Measurements from ENCODE around the gene SGCD. TPM values are rescaled to one million over a fixed set of nuclear protein-coding genes. Genes with fewer than 3 reads are reported as not detected.

The SGCD gene
- total and polyA plus RNA-seq, 4 donors, result 12.2 to 129 (median 22.3) TPM

DNA sequence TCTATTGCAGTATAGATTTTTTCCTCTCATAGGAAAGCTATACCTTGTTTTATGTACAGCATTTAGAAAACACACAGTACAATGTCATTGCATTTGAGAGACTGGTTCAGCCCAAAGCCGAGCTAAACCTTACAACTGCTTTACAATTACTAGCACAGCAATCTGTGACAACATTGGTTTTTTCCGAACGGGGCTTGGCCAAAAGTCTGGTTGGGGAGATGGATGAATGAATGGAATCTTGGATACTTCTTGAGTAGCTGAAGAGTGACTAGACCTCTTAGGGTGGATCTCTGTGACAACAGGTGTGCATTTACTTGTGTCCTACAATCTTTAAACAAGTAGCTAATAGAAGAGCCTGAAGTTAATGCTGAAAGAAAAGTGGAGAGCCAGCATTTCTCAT, 1.2 kb downstream of the SGCD start:
- Histone ChIP-seq H3K36me3 (ENCODE audit: control insufficient read depth in 1 of 2, insufficient read depth in 2 of 2, low read length in 1 of 2) (peaks cover 0 to 2% of the 10 kb centered on the region in 2 donors), H3K4me3 (ENCODE audit: low read length in 2 of 2) (peak overlapping the region; percentile 82 to 92), H3K27ac (ENCODE audit: low read depth in 1 of 2, low read length in 2 of 2) (peak overlapping the region in 1 of 2 donors; percentile 6), H3K4me1 (ENCODE audit: control insufficient read depth in 1 of 2, insufficient read depth in 2 of 2, low read length in 2 of 2) (peaks cover 2 to 14% of the 10 kb centered on the region in 2 donors), H3K27me3 (ENCODE audit: control insufficient read depth in 1 of 2, insufficient read depth in 2 of 2, low read length in 1 of 2) (no peaks in the 10 kb centered on the region), H3K9me3 (ENCODE audit: control insufficient read depth, low read length) (no peaks in the 10 kb centered on the region)
- ATAC-seq (ENCODE audit: low FRiP score) (no peak), DNase-seq (no peak)
- intact Hi-C loops (cut with DNase I), result loop anchor here (5.0 to 10.0 kb wide), 5 partner anchors 123 to 817 kb away; partner anchors contain the start of gene MED7 (in 1 of the 2)
- 5 to 9% methylated on average over 3 of the region's 3 CpGs for WGBS, 2 donors

DNA sequence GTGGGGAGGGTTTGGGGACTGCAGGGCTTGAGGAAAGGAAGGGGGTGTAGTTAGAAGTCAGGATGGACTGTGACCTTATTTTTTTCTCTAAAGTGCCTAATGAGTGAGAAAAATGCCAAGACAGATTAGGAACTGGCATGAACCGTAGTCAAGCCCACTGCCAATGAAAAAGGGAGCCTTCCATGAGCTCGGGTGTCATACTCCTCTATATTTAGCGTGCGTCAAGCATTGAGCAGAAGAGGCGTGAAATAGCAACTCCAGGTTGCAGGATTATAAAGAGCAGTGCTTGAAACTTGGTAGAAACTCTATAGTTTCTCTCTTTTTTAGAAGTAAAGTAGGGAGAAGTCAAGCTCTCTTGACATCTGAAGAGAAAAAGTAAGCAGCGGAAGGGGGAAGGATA, 1.8 kb downstream of the SGCD start:
- Histone ChIP-seq H3K4me1 (ENCODE audit: control insufficient read depth in 1 of 2, insufficient read depth in 2 of 2, low read length in 2 of 2) (peaks cover 2 to 14% of the 10 kb centered on the region in 2 donors), H3K4me3 (ENCODE audit: low read length in 2 of 2) (peak overlapping the region; percentile 82 to 92), H3K27me3 (ENCODE audit: control insufficient read depth in 1 of 2, insufficient read depth in 2 of 2, low read length in 1 of 2) (no peaks in the 10 kb centered on the region), H3K36me3 (ENCODE audit: control insufficient read depth in 1 of 2, insufficient read depth in 2 of 2, low read length in 1 of 2) (peaks cover 0 to 2% of the 10 kb centered on the region in 2 donors), H3K27ac (ENCODE audit: low read depth in 1 of 2, low read length in 2 of 2) (peak overlapping the region; percentile 6 to 70), H3K9me3 (ENCODE audit: control insufficient read depth, low read length) (no peaks in the 10 kb centered on the region)
- 16 to 25% methylated on average over 6 of the region's 6 CpGs for WGBS, 2 donors
- ATAC-seq (ENCODE audit: low FRiP score) (no peak), DNase-seq (no peak)
- intact Hi-C loops (cut with DNase I), result loop anchor here (5.0 to 10.0 kb wide), 5 partner anchors 124 to 816 kb away; partner anchors contain the start of gene MED7 (in 1 of the 2)

DNA sequence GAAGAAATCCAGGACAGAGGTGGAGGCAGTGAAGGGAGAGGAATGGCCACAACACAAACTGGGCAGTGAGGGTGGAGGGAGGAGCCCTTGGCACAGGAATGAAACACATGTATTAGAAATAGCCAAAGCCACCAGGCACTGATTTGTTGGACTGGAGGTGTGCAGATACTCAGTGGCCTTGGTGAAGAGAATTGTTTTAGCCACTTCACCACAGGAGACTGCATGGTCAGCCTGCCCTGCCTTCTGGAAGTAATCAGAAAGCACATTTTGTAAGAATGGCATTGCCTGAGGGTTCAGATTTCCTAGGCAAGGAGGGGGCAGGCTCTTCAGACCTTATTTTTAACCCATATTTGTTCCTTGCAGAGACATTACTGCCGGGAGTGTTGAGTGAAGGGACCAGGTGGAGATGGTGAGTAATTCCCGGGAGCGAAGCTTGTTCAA, 2.2 kb downstream of the SGCD start:
- H3K36me3 ChIP-seq (ENCODE audit: control insufficient read depth in 1 of 2, insufficient read depth in 2 of 2, low read length in 1 of 2), result peaks cover 0 to 2% of the 10 kb centered on the region in 2 donors
- intact Hi-C loops (cut with DNase I), result loop anchor here (5.0 to 10.0 kb wide), 5 partner anchors 124 to 816 kb away; partner anchors contain the start of gene MED7 (in 1 of the 2)
- no peak for DNase-seq
- H3K4me3 ChIP-seq (ENCODE audit: low read length in 2 of 2), result peak overlapping the region; percentile 82 to 92
- no peaks in the 10 kb centered on the region for H3K9me3 ChIP-seq (ENCODE audit: control insufficient read depth, low read length)
- ATAC-seq (ENCODE audit: low FRiP score), result no peak
- WGBS, 2 donors, result 85 to 87% methylated on average over 3 of the region's 3 CpGs
- no peak overlapping the region for H3K27ac ChIP-seq (ENCODE audit: low read depth in 1 of 2, low read length in 2 of 2)
- no peaks in the 10 kb centered on the region for H3K27me3 ChIP-seq (ENCODE audit: control insufficient read depth in 1 of 2, insufficient read depth in 2 of 2, low read length in 1 of 2)
- peaks cover 2 to 14% of the 10 kb centered on the region in 2 donors for H3K4me1 ChIP-seq (ENCODE audit: control insufficient read depth in 1 of 2, insufficient read depth in 2 of 2, low read length in 2 of 2)

DNA sequence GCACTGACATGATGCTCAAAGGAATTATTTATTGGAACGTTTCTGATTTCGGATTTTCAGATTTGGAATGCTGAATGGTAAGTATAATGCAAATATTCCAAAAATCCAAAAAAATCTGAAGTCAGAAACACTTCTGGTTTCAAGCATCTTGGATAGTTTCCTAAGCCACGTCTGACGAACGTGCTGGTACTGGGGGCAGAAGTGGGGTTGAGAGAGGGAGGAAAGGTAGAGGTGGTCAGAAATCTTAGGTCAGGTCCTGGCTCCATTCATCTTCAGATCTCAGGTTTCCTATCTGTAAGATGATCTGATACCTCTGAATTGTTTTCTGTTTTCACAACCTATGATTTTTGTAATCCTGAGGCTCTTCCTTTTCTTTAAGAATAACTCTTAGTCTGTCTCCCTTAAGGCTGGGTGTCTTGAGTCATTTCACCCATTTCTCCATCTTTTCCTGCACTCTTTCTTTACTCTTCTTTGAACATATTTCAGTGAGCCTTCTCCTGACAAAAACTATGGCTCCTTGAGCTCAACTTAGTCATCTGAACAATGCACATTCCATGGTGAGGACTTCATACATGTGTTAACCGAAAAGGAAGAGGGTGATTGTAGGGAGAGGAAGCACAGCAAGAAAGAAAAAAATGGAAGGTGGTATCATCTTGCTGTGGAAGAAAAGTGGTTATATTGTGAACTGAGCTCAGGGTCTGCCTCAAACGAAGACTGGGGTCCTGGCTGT, 3.3 kb downstream of the SGCD start:
- Histone ChIP-seq H3K9me3 (ENCODE audit: control insufficient read depth, low read length) (no peaks in the 10 kb centered on the region), H3K36me3 (ENCODE audit: control insufficient read depth in 1 of 2, insufficient read depth in 2 of 2, low read length in 1 of 2) (peaks cover 0 to 3% of the 10 kb centered on the region in 2 donors), H3K27me3 (ENCODE audit: control insufficient read depth in 1 of 2, insufficient read depth in 2 of 2, low read length in 1 of 2) (no peaks in the 10 kb centered on the region), H3K27ac (ENCODE audit: low read depth in 1 of 2, low read length in 2 of 2) (no peak overlapping the region), H3K4me3 (ENCODE audit: low read length in 2 of 2) (no peak overlapping the region), H3K4me1 (ENCODE audit: control insufficient read depth in 1 of 2, insufficient read depth in 2 of 2, low read length in 2 of 2) (peaks cover 2 to 13% of the 10 kb centered on the region in 2 donors)
- WGBS, 2 donors, result 94 to 96% methylated on average over 7 of the region's 7 CpGs
- DNase-seq, result no peak
- no peak for ATAC-seq (ENCODE audit: low FRiP score)
- intact Hi-C loops (cut with DNase I), result no loop called here

DNA sequence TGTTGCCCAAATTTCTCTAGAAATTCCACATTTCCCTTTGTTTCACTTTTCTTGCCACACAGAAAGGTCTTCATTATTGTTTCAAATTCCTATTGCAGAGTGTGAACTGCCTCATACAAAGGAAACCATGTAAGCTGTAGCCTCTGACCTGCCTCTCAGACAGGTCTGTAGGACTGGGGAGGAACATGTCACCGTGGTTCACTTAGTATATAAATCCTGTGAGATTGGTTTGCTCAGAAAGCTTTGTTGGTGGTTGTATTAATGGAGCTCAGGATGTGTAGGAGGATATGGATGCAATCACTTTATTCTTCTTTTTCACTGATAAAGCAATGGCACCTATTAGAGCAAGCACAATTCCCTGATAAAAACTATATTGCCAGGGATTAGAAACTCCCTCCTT, 4.2 kb downstream of the SGCD start:
- ATAC-seq (ENCODE audit: low FRiP score) (no peak), DNase-seq (no peak)
- WGBS, 2 donors, result 43 to 95% methylated on average over 1 of the region's 1 CpG
- peaks cover 0 to 6% of the 10 kb centered on the region in 2 donors for H3K36me3 ChIP-seq (ENCODE audit: control insufficient read depth in 1 of 2, insufficient read depth in 2 of 2, low read length in 1 of 2)
- H3K4me1 ChIP-seq (ENCODE audit: control insufficient read depth in 1 of 2, insufficient read depth in 2 of 2, low read length in 2 of 2), result peaks cover 2 to 5% of the 10 kb centered on the region in 2 donors
- no peak overlapping the region for H3K27ac ChIP-seq (ENCODE audit: low read depth in 1 of 2, low read length in 2 of 2)
- no peak overlapping the region for H3K4me3 ChIP-seq (ENCODE audit: low read length in 2 of 2)
- H3K27me3 ChIP-seq (ENCODE audit: control insufficient read depth in 1 of 2, insufficient read depth in 2 of 2, low read length in 1 of 2), result no peaks in the 10 kb centered on the region
- no peaks in the 10 kb centered on the region for H3K9me3 ChIP-seq (ENCODE audit: control insufficient read depth, low read length)
- intact Hi-C loops (cut with DNase I), result no loop called here

DNA sequence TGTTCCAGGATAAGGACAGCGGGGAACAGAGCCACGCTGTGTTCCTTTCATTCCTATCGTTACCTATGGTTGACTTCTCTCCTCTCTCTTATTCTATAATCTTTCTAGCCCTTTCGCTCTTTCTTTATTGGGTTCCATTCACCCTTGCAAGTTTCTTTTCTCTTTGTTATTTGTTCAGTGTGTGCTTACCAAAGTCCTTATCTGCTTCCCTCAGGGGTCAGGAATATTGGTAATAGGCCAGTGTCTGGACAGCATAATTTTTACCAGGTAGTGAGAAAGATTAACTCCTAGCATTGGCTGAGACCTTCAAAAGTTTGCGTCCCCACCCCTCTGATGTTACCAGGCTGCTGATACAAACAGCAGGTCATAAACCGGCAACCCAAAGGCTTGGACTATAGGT, 4.9 kb downstream of the SGCD start:
- Histone ChIP-seq H3K27ac (ENCODE audit: low read depth in 1 of 2, low read length in 2 of 2) (no peak overlapping the region), H3K27me3 (ENCODE audit: control insufficient read depth in 1 of 2, insufficient read depth in 2 of 2, low read length in 1 of 2) (no peaks in the 10 kb centered on the region), H3K4me1 (ENCODE audit: control insufficient read depth in 1 of 2, insufficient read depth in 2 of 2, low read length in 2 of 2) (peaks cover 0 to 5% of the 10 kb centered on the region in 2 donors), H3K36me3 (ENCODE audit: control insufficient read depth in 1 of 2, insufficient read depth in 2 of 2, low read length in 1 of 2) (peaks cover 0 to 6% of the 10 kb centered on the region in 2 donors), H3K4me3 (ENCODE audit: low read length in 2 of 2) (no peak overlapping the region), H3K9me3 (ENCODE audit: control insufficient read depth, low read length) (no peaks in the 10 kb centered on the region)
- intact Hi-C loops (cut with DNase I), result no loop called here
- ATAC-seq (ENCODE audit: low FRiP score) (no peak), DNase-seq (no peak)
- 98 to 100% methylated on average over 6 of the region's 6 CpGs for WGBS, 2 donors

DNA sequence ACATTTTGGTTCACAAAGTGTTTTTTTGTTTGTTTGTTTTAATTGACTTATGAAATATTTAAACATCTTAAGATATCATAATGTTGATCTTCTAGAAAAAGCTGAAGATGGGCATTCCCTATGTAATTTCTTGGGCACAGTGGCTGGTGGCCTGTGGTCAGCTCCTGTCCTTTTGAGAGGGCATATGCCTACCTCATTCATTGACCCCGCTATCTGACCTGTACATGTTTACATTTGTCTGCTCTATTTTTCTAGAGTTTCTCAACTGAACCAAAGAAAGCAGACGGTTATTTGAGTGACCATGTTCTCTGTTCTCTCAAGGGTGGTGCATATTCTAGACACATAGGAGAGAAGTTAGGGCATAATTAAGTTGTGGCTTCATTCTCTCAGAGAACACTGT, 5.3 kb downstream of the SGCD start:
- H3K9me3 ChIP-seq (ENCODE audit: control insufficient read depth, low read length), result no peaks in the 10 kb centered on the region
- no peaks in the 10 kb centered on the region for H3K27me3 ChIP-seq (ENCODE audit: control insufficient read depth in 1 of 2, insufficient read depth in 2 of 2, low read length in 1 of 2)
- no peak overlapping the region for H3K27ac ChIP-seq (ENCODE audit: low read depth in 1 of 2, low read length in 2 of 2)
- intact Hi-C loops (cut with DNase I), result no loop called here
- peaks cover 0 to 6% of the 10 kb centered on the region in 2 donors for H3K36me3 ChIP-seq (ENCODE audit: control insufficient read depth in 1 of 2, insufficient read depth in 2 of 2, low read length in 1 of 2)
- ATAC-seq (ENCODE audit: low FRiP score) (no peak), DNase-seq (no peak)
- H3K4me3 ChIP-seq (ENCODE audit: low read length in 2 of 2), result no peak overlapping the region
- peaks cover 0 to 5% of the 10 kb centered on the region in 2 donors for H3K4me1 ChIP-seq (ENCODE audit: control insufficient read depth in 1 of 2, insufficient read depth in 2 of 2, low read length in 2 of 2)
- 43 to 76% methylated on average over 2 of the region's 2 CpGs for WGBS, 2 donors

DNA sequence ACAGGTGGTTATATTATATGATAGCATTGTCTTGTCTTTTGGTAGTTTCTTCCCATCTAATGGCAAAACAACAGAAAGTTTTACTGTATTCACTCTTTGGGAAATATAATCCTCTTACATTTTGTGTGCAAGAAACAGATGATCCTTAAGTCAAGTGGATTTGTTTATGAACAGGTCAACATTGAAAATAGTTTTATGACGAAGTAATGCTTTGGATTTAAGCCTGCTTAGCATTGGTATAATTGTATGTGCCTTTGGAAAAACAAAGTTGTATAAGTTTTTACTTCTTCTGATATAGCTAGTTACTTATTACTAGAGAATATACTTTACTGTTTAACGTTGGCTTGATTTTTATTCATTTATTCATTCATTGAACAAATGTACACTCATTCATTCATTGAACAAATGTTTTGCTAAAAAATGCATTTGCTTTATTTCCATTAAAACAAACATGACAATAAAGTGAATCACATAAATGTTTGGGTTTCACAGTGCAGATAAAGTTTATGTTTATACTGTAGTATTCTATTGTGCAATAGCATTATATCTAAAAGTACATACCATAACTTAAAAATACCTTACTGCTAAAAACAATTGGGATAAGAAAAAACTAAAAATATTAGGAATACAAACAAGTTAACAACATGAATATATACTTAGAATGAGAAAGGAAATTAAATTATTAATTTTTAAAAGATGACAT, 12.3 kb downstream of the SGCD start:
- Histone ChIP-seq H3K9me3 (ENCODE audit: control insufficient read depth, low read length) (no peaks in the 10 kb centered on the region), H3K4me1 (ENCODE audit: control insufficient read depth in 1 of 2, insufficient read depth in 2 of 2, low read length in 2 of 2) (no peaks in the 10 kb centered on the region), H3K36me3 (ENCODE audit: control insufficient read depth in 1 of 2, insufficient read depth in 2 of 2, low read length in 1 of 2) (peaks cover 4% of the 10 kb centered on the region in 2 donors), H3K27ac (ENCODE audit: low read depth in 1 of 2, low read length in 2 of 2) (no peak overlapping the region), H3K27me3 (ENCODE audit: control insufficient read depth in 1 of 2, insufficient read depth in 2 of 2, low read length in 1 of 2) (no peaks in the 10 kb centered on the region), H3K4me3 (ENCODE audit: low read length in 2 of 2) (no peak overlapping the region)
- intact Hi-C loops (cut with DNase I), result no loop called here
- no peak for DNase-seq
- 80 to 91% methylated on average over 2 of the region's 2 CpGs for whole genome bisulfite sequencing, 2 donors
- no peak for ATAC-seq (ENCODE audit: low FRiP score)
